ENCODE measurements around the gene BCAS1.

DNA sequence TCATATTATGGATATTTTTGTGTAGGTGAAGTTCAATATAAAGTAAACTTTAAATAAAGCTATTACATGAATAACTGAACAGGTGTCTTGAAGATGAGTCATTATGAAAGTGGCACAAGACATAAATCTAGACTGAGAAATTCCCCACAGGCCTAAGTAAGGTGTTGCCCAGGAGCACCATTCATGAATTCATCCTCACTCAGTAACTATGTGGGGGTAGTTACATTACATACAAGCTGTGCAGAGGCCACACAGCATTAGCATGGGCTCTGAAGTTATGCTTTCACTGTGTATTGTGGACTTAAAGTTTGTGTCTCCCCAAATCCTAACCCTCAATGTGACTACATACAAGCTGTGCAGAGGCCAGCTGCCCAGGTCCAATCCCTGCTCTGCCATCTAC lies 65.9 kb downstream of the BCAS1 start:
- TF ChIP-seq POLR2AphosphoS5 (IDR thresholded peaks at IDR 0.05; ENCODE audit: low read depth) (no peak), SPI1 (IDR thresholded peaks at IDR 0.05; ENCODE audit: borderline replicate concordance, low read depth) (no peak)
- TF ChIP-seq, protein P1, sequence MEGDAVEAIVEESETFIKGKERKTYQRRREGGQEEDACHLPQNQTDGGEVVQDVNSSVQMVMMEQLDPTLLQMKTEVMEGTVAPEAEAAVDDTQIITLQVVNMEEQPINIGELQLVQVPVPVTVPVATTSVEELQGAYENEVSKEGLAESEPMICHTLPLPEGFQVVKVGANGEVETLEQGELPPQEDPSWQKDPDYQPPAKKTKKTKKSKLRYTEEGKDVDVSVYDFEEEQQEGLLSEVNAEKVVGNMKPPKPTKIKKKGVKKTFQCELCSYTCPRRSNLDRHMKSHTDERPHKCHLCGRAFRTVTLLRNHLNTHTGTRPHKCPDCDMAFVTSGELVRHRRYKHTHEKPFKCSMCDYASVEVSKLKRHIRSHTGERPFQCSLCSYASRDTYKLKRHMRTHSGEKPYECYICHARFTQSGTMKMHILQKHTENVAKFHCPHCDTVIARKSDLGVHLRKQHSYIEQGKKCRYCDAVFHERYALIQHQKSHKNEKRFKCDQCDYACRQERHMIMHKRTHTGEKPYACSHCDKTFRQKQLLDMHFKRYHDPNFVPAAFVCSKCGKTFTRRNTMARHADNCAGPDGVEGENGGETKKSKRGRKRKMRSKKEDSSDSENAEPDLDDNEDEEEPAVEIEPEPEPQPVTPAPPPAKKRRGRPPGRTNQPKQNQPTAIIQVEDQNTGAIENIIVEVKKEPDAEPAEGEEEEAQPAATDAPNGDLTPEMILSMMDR (IDR thresholded peaks at IDR 0.05; ENCODE audit: insufficient read depth, low read length), result no peak
- TF ChIP-seq, protein P2, sequence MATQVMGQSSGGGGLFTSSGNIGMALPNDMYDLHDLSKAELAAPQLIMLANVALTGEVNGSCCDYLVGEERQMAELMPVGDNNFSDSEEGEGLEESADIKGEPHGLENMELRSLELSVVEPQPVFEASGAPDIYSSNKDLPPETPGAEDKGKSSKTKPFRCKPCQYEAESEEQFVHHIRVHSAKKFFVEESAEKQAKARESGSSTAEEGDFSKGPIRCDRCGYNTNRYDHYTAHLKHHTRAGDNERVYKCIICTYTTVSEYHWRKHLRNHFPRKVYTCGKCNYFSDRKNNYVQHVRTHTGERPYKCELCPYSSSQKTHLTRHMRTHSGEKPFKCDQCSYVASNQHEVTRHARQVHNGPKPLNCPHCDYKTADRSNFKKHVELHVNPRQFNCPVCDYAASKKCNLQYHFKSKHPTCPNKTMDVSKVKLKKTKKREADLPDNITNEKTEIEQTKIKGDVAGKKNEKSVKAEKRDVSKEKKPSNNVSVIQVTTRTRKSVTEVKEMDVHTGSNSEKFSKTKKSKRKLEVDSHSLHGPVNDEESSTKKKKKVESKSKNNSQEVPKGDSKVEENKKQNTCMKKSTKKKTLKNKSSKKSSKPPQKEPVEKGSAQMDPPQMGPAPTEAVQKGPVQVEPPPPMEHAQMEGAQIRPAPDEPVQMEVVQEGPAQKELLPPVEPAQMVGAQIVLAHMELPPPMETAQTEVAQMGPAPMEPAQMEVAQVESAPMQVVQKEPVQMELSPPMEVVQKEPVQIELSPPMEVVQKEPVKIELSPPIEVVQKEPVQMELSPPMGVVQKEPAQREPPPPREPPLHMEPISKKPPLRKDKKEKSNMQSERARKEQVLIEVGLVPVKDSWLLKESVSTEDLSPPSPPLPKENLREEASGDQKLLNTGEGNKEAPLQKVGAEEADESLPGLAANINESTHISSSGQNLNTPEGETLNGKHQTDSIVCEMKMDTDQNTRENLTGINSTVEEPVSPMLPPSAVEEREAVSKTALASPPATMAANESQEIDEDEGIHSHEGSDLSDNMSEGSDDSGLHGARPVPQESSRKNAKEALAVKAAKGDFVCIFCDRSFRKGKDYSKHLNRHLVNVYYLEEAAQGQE (IDR thresholded peaks at IDR 0.05; ENCODE audit: insufficient replicate concordance, low read depth), result no peak
